ENCODE measurements around the gene TGFB2.

GRCh38 chr1:218424502-218424901, 79.4 kb downstream of the TGFB2 start:
- TF ChIP-seq RAD21 (IDR thresholded peaks at IDR 0.05; ENCODE audit: low read depth) = no peak
- no peak for TF ChIP-seq EZH2 (IDR thresholded peaks at IDR 0.05)
- TF ChIP-seq ZNF274 (IDR thresholded peaks at IDR 0.05; ENCODE audit: low read depth, low read length) = no peak
- no peak for TF ChIP-seq CEBPB (IDR thresholded peaks at IDR 0.05; ENCODE audit: low read depth)
- TF ChIP-seq POLR2AphosphoS5 (IDR thresholded peaks at IDR 0.05; ENCODE audit: low read depth, low read length) = no peak
- no peak for TF ChIP-seq REST (IDR thresholded peaks at IDR 0.05; ENCODE audit: low read depth)
- no peak for TF ChIP-seq POLR2A (IDR thresholded peaks at IDR 0.05; ENCODE audit: borderline replicate concordance, extremely low read depth, insufficient read depth, insufficient read length)
- TF ChIP-seq CTCF (IDR thresholded peaks at IDR 0.05 in 2 of 3, conservative IDR thresholded peaks at IDR 0.05 in 1 of 3; ENCODE audit: borderline replicate concordance in 1 of 3, insufficient read depth in 1 of 3, low read depth in 2 of 3, low read length in 2 of 3) = no peak
- TF ChIP-seq ELF1 (IDR thresholded peaks at IDR 0.05; ENCODE audit: borderline replicate concordance, low read depth) = no peak
